HG02610 (cell line): ENCODE measurements around the gene ADARB2.
"Not testable (repeated sequence)": the region's sequence is repeated elsewhere in the genome, so short reads cannot be mapped to it uniquely, and the experiment has no call there.

Experiments
- ATAC-seq: cut with Tn5 transposase; IDR thresholded peaks from one replicate; pipeline ENCODE4 v1.9.1; 2021; ENCODE audit warnings: mild to moderate bottlenecking, moderate library complexity; ENCODE audit not compliant: unreplicated experiment

The ADARB2 gene

DNA sequence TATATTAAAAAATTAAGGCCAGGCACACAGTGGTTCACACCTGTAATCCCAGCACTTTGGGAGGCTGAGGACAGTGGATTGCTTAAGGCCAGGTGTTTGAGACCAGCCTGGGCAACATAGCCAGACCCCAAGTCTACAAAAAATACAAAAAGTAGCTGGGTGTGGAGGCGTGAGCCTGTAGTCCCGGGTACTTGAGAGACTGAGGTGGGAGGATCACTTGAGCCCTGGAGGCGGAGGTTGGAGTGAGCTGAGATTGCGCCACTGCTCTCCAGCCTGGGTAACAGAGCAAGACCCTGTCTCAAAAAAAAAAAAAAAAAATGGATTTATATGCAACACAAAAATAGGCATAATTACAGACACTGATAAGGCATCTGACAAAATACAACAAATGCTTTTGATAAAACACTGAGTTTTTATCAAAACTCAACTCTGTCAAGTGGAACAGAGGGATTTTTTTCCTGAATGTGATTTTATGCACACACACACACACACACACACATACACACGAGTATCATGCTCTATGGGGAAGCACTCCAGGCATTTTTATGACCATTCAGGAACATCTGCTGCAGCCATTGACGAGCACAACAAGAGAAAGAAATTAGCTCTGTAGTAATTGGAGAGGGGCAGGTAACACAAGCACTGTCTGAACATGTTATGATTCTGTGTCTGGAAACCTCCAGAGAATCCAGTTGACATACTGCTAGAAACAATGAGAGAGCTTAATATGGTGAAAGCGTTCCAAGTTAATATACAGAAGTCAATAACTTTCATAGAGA lies 488.0 kb downstream of the ADARB2 start:
- ATAC-seq = no peak

DNA sequence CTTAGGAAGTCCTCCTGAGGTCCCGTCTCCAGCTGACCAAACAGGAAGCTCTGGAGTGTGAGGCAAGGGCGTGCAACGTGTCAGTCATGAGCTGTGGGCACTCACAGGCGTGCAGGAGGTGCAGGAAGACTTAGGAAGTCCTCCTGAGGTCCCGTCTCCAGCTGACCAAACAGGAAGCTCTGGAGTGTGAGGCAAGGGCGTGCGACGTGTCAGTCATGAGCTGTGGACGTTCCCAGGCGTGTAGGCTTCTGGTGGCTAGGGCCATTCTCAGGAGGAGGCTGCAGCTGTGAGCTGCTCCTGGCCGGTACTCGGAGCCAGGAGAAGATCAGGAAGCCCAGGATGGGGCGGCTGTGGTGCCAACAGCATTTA lies 489.1 kb downstream of the ADARB2 start:
- not testable (repeated sequence) for ATAC-seq

DNA sequence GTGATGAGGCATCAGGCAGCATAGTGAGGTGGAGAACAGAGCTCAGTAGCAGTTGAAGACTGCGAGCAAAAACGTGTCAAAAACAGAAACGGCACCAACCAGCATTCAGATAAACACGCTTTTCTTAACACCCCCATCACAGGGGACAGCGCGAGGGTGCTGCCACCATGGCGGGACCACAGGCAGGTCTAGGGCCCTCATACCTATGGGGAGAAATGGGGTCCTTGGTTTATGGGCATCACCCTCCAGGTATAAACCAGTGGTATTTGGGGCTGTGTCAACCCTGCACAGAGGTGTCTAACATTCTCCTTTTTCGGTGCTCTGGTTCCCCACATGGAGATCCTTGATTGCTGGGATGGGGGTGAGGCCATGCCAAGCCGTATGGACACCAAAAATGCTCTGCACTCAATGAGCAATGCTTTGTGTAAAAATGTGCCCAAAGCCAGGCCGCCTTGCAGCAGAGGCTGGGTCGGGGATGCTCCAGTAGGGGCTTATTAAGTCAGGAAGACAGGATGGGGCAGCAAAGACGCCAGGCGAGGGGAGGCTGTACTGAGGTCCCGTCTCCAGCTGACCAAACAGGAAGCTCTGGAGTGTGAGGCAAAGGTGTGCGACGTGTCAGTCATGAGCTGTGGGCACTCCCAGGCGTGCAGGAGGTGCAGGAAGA lies 489.6 kb downstream of the ADARB2 start:
- no peak for ATAC-seq

DNA sequence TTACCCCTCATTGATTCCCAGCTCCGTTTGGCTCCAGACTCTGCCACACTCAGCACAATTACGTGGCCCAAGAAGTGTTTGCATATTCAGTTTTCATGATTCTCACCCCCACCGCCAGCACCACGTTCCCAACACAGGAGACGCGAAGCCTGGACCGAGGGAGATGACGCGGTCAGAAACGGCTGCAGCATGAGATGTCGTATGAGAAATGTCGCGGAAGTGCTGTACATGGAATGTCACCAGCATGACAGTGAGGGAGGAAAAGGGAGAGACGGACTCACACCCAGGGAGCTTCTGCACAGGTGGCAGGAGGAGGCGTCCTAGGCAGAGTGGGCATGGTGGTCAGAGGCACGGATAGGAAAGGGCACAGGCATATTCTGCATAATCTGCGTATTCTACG lies 492.8 kb downstream of the ADARB2 start:
- ATAC-seq = no peak

DNA sequence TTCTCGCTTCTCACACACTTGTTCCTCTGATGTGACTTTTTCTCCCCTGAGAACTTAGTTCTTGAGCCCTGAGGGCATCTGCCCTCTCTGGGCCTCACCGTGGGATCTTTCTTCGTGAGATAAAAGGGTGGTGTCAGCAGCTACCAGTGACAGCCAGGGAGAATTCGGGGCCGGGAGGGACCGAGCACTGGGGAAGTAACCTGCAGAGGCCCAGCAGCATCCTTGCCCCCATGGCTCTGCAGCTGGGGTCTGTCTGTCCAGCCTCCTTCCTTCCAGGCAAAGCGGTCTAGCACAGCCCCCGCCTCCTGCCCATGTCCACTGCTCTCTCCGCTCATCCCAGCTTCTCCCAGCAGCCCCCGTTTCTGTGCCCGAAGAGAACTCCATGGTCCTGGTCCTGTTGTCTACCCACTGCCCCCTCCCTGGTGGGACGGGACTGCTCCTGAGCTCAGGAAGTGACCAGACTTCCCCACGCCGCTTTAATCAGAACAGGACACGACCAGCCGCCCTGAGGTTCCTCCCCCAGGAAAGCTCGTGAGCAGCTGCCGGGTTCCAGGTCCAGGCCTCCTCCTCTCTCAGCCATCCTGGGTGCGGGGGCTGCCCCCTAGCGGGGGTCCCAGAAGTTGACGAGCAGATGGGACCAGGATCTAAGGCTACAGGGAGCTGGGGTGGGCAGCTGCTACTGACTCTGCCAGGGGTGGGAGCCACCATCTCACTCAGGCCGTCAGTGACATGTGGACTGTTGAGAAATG lies 493.7 kb downstream of the ADARB2 start:
- no peak for ATAC-seq

DNA sequence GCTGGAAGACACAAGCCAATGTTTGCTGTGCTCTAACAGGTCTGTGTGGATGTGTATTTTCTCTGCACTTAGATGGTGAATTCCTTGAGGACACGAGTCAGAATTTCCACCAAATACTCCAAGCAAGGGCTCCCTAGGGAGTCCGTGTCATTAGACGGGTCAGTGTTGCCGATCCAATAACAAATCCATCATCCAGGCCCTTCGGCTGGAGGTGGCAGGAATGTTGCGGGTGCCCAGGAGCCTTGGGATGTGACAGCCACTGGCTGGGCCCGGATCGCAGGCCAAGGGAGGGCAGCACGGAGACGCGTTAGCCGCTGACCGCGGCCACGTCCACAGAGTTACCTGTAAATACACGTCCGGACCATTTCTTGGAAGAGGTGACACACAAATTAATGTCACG lies 494.4 kb downstream of the ADARB2 start:
- no peak for ATAC-seq

DNA sequence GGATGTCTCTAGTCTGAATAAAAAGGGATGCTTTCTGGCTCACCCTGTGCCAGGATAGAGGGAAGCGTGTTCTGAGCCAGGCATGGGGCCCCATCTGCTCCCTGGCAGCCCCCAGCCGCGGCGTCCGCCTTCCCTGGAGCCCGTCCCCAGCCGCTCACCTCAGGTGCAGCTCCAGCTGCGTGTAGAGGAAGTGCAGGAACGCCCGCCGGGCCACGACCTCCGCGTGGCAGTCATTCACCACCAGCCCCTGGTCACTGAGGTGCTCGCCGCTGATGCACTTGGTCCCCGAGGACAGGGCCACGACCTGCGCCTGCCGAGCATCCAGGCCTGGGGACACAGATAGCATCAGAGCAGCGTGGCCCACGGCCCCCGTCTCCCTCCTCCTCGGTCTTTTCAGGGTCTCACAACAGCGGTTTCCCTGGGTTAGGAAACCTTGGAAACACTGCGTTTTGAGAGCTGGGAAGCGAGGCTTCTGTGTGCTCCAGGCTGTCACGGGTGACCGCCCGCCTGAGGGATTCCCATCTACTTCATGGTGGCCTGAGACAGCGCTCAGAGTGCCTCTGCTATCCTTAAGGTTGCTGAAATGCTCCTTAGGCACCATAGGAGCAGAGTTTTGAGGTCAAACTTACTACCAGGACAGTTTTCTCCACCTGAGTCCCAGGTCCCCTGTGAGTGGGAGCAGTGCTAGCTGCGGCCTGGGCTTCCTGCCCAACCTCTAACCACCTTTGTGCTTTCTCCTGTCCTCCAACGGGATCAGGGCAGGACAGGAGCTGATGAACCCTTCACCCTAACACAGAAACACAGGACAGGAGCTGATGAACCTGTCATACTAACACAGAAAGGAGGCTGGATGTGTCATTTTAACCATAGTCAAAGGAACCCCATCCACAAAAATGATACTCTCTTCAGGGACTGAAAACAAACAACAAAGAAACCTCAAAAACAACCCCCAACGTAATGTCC lies 495.1 kb downstream of the ADARB2 start:
- no peak for ATAC-seq

DNA sequence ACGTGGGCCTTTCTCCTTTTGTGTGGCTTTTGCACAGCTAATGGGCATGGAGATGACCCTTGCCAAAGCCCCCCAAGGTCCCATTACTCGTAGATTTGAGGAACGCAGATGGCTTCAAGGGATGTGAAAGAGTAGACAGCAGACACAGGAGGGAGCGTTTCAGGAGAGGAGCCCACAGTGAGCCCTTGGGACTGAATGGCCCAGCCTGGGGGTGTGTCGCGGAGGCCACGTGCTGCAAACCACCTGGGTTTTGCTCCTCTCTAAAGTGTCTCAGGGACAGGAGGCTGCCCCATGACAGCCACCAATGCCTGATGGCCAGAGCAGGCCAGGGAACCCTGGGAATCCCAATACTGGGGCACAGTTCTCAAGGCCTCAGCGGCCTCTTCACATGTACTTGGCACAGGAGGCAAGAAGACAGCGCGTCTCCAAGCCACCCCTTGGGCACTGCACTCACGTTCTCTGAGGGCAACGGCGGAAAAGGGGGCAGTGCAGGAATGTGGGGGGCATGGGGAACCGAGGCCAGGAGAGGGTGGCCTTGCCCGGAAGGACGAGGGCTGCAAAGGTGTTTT lies 495.9 kb downstream of the ADARB2 start:
- ATAC-seq = no peak

DNA sequence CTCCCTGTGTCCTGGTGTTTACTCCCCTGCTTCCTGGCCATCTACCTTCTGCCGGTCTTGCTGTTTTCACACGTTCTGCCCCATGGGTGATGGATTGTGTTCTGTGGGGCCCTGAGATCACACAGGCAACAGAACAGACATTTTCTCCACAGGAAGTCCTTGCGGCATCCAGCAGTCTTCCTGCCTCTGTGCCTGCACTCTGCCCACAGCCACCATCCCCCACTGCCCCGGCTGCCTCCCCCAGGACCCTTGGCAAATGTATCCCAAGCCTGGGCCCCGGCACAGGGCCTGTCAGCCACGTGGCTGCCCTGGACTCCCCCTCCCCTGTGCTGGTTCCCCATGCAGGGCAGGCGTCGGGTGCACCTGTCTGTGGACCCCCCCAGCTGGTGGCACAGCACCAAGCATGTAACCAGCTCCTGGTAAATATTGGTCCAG lies 497.0 kb downstream of the ADARB2 start:
- ATAC-seq = no peak

DNA sequence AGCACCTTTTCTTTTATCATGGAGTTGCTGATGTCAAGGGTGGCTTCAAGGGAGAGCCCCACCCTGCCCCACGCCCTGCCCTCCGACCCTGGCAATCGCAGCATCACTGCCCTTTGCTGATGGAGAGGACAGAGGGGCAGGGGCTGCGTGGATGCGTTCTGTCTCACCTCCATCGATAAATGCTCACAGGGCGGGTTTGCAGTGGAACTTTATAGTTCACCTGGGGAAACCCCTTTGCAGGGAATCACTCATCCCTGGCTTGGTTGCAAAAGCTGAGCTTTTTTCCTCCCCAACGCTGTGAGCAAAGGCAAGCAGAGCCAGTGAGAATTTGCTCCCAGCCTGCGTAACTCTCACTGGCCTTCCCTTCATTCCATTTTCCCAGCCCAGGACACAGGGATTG lies 504.3 kb downstream of the ADARB2 start:
- no peak for ATAC-seq

DNA sequence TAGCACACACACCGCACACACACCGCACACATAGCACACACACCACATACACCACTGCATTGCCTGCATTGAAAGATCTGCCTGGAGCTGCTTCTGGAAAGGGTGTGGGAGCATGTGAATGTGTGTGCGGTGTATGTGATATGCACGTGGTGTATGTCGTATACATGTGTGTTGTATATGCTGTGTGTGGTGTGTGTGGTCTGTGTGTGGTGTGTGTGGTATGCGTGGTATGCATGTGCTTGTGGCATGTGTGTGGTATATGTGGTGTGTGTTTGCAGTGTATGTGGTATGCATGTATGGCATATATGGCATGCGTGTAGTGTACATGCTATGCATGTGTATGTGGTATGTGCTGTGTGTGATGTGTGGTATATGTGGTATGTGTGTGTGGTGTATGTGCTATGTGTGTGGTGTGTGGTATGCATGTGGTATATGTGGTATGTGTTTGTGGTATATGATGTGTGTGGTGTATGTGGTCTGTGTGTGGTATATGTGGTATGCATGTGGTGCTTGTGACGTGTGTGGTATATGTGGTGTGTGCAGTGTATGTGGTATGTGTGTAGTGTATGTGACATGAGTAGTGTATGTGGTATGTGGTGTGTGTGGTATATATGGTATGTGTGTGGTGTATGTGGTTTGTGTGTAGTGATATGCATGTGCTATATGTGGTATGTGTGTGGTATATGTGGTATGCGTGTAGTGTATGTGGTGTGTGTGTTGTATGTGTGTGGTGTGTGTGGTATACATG lies 505.0 kb downstream of the ADARB2 start:
- ATAC-seq = no peak

DNA sequence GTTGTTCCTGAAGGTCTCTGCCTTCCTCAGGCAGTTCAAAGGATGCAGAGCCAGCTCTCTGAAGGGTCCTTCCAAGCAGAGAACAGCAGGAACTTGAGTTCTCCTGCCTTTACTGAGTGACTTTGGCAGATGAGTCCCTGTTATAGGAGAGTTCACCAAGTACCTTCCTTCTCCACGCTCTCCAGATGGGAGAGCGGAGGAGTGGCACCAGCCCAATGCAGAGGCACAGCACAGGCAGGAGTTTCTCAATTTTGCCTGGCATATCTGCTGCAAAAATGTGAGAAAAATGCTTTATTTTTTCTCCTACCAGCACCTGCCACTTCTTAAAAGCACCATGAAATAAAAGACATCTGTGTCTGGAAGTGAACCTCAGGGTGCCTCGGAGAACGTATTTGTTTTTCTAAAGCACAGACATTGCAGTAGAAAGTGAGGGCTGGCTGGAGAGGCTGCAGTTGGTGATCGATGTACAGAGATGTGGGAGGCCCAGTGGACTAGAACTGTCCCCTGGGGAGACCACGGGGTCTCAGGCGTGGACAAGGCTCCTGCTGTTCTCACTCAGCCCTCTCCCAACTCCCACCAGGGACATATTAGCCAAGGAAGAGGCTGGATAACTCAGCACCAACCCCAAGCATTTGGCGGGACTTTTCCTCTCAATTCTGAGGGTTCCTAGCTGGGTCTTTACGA lies 506.6 kb downstream of the ADARB2 start:
- ATAC-seq = no peak

DNA sequence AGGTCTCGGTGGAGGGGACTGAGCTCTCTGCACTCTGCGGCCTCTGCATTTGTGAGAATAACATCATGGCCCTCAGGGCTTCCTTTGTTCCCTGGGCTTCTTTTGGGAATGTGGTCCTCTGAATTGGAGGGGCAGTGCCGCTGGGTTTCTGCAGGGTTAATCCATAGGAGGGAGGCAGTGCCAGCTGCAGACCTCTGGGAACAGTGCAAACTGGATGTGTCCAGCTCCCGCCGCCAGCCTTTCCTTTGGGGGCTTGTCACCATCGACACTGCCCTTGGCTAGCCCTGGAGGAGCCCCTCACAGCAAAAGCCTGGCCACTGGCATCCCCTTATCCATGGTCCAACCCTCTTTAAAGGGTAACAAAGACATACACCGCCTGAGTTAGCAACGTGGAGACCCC lies 507.2 kb downstream of the ADARB2 start:
- ATAC-seq = no peak

DNA sequence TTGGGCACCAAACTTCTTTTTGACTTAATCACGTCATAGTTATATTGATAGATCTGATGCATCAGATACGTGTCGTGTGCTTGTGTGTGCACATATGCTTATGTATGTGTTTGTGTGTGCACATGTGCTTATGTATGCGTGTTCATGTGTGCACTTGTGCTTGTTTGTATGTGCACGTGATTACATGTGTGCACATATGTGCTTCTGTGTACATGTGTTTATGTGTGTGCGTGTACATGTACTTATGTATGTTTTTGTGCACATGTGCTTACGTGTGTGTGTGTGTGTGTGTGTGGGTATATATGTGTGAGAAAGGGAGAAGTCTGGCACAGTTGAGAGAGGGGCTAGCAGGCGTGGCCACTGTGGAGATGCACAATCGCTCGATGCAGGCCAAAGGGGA lies 507.8 kb downstream of the ADARB2 start:
- no peak for ATAC-seq

DNA sequence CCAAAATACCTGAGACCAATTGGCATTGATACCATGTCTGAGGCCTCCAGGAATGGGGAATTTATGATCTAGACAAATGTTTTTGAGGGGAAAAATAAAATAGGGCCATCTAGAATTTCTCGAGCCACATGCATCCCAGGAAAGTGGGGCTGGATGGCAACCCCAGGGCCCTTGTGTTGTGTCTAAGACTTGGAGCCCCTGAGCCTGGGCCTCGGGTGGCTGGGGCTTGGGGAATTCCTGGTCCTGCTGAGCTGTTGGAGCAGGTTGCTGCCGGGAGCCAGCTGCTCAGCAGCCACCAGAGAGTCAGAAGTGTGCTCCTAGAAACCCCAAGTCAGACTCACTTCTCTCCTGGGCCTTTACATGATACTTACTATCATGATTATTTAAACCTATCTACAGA lies 508.2 kb downstream of the ADARB2 start:
- no peak for ATAC-seq

DNA sequence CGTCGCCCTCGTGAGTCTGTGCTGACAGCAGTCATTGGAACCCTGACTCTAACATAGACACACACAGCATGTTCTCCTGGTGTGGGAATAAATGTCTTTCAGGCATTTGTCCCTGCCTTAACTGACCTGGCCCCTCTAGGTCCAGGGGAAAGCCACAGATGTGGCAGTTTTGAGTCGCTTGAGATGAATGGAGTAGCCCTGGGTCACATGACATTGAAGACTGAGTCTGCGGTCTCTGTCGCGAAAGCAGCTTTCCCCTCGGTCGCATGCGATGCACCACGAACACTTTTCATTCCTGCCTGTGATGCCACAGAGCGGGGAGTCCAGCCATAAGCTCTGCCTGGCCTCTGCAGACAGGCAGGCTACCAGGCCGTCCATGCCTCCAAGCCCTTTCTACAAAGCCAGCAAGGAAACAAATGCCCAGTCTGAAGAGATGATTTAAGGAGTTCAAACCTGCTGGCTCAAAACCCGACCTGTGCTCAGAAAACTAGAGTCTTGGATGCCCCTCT lies 508.8 kb downstream of the ADARB2 start:
- ATAC-seq = no peak

DNA sequence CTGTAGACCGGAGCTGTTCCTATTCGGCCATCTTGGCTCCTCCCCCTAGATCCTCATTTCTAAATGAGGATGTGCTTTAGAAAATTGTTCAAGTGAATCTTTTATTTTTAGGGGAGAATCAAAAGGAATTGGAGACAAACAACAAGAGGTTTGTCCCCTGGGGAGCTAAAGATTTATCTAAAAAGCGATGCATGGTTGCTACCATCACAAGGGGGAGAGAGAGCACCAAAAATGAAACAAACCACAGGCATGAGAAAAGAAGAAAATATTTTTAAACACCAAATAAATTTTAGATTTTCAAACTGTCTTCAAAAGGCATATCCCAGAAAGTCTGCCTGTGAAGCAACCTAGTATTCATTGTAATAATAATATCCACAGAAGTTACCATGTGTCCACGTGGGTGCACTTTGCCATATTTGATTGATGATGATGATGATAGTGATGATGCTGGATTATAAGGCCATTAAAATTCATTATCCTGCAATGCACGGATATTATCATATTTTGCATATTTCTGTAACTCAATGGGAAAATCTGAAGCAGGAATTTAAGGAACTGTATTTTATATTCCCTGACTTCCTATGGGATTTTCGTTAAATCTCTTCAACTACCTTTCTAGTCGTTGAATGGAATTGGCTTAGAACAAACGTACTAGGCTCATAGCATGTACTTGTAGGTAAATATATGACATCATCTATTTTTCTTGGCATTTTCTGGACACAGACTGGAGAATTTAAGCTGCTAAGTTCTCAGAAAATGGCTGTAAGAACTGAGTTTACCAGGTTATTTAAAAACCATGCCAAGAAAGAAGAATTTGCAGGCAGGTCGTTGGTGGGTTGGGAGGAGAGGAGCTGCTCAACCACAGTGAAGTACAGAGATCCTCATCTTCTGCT lies 509.6 kb downstream of the ADARB2 start:
- no peak for ATAC-seq

DNA sequence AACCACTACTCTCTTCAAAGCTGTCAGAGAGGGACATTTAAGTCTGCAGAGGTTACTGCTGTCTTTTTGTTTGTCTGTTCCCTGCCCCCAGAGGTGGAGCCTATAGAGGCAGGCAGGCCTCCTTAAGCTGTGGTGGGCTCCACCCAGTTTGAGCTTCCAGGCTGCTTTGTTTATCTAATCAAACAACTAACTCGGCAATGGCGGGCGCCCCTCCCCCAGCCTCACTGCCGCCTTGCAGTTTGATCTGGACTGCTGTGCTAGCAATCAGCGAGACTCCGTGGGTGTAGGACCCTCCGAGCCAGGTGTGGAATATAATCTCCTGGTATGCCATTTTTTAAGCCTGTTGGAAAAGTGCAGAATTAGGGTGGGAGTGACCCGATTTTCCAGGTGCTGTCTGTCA lies 510.4 kb downstream of the ADARB2 start:
- not testable (repeated sequence) for ATAC-seq
